Measurements from ENCODE around the gene PDE8A. TPM values are rescaled to one million over a fixed set of nuclear protein-coding genes. Genes with fewer than 3 reads are reported as not detected.

The PDE8A gene
- total RNA-seq, 1 donor from 2014 or later = 28.8 TPM

GRCh38 chr15:85071061-85071460 lies 89.4 kb downstream of the PDE8A start:
- H3K4me1 Mint-ChIP-seq (ENCODE audit: low read depth) = no peaks in the 10 kb centered on the region
- peaks cover 8% of the 10 kb centered on the region for H3K36me3 Mint-ChIP-seq (ENCODE audit: insufficient read depth)
- no peaks in the 10 kb centered on the region for H3K27me3 Mint-ChIP-seq
- no peak for DNase-seq (ENCODE audit: low spot score, unreplicated experiment)
- H3K4me3 Mint-ChIP-seq (ENCODE audit: low read depth) = no peak overlapping the region
- TF ChIP-seq, protein P1, sequence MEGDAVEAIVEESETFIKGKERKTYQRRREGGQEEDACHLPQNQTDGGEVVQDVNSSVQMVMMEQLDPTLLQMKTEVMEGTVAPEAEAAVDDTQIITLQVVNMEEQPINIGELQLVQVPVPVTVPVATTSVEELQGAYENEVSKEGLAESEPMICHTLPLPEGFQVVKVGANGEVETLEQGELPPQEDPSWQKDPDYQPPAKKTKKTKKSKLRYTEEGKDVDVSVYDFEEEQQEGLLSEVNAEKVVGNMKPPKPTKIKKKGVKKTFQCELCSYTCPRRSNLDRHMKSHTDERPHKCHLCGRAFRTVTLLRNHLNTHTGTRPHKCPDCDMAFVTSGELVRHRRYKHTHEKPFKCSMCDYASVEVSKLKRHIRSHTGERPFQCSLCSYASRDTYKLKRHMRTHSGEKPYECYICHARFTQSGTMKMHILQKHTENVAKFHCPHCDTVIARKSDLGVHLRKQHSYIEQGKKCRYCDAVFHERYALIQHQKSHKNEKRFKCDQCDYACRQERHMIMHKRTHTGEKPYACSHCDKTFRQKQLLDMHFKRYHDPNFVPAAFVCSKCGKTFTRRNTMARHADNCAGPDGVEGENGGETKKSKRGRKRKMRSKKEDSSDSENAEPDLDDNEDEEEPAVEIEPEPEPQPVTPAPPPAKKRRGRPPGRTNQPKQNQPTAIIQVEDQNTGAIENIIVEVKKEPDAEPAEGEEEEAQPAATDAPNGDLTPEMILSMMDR (IDR thresholded peaks at IDR 0.05; ENCODE audit: unreplicated experiment) = no peak
- H3K9me3 Mint-ChIP-seq (ENCODE audit: low read depth) = no peaks in the 10 kb centered on the region
- no peak overlapping the region for H3K27ac Mint-ChIP-seq

DNA sequence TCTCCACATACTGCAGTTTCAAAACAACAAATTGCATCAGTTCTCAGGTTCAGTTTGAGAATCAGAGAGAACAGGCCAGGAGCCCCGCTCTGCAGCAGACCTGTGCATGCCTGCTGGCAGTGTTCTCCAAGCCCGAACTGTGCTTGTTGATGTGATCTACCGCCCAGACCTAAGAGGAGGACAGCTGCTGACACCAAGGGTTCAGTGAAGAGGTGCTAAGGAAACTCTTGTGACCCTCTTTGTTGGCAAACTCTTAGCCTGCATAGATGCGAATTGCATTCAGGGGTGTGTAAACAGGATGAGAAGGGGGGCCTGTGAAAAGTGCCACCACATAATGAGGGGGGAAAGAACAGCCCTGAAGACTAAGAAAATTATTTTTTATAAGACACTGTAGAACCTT lies 89.8 kb downstream of the PDE8A start:
- Mint-ChIP-seq H3K9me3 (ENCODE audit: low read depth) (no peaks in the 10 kb centered on the region), H3K4me3 (ENCODE audit: low read depth) (no peak overlapping the region), H3K36me3 (ENCODE audit: insufficient read depth) (peaks cover 8% of the 10 kb centered on the region), H3K27me3 (no peaks in the 10 kb centered on the region), H3K27ac (no peak overlapping the region), H3K4me1 (ENCODE audit: low read depth) (no peaks in the 10 kb centered on the region)
- TF ChIP-seq, protein P1 (IDR thresholded peaks at IDR 0.05; ENCODE audit: unreplicated experiment) = no peak
- no peak for DNase-seq (ENCODE audit: low spot score, unreplicated experiment)

DNA sequence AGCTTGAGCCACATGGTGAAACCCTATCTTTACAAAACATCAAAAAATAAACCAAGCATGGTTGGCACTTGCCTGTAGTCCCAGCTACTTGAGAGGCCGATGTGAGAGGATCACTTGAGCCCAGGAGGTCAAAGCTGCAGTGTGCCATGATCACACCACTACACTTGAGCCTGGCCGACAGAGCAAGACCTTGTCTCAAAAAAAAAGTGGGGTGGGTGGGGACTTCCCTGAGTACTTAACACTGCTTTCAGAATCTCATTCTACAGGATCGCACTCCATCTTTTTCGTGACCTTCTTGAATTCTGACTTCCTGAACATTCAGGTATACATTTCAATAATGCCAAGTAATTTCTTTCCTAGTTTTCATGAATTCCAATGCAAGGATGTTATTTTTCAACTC lies 91.3 kb downstream of the PDE8A start:
- TF ChIP-seq, protein P1 (IDR thresholded peaks at IDR 0.05; ENCODE audit: unreplicated experiment) = no peak
- Mint-ChIP-seq H3K4me1 (ENCODE audit: low read depth) (no peaks in the 10 kb centered on the region), H3K27me3 (no peaks in the 10 kb centered on the region), H3K36me3 (ENCODE audit: insufficient read depth) (peaks cover 9% of the 10 kb centered on the region), H3K27ac (no peak overlapping the region), H3K9me3 (ENCODE audit: low read depth) (no peaks in the 10 kb centered on the region), H3K4me3 (ENCODE audit: low read depth) (no peak overlapping the region)
- no peak for DNase-seq (ENCODE audit: low spot score, unreplicated experiment)

DNA sequence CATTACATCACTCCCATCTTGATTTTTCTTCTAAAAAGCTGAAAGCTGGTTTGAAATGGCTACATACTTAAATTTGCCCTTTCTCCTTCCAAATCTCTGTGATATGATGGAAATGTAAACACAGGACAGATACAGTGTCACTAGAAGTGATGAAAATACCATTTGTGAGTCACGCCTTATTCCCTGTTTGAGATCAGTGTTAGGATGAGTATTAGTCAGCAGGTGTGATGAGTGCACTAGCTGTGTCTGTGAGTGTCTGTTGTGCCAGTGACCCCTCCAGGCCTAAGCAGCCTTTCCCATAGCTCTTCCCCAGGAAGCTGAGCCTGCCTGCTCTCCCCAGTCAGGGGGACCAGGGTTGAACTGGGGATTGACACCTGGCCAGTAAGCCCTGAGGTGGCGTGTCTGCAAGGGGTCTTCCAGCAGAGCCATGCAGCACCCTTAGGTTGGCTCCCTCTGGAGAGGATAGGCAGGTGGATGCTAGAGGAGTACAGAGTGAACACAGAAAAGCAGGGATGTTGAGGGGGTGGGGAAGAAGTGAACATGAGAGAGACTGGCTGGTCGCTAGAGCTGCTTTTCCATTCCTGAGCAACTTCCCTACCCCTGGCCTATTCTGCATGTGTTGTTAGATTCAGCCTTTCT lies 92.0 kb downstream of the PDE8A start:
- H3K4me1 Mint-ChIP-seq (ENCODE audit: low read depth) = no peaks in the 10 kb centered on the region
- DNase-seq (ENCODE audit: low spot score, unreplicated experiment) = no peak
- TF ChIP-seq, protein P1 (IDR thresholded peaks at IDR 0.05; ENCODE audit: unreplicated experiment) = no peak
- H3K27me3 Mint-ChIP-seq = no peaks in the 10 kb centered on the region
- no peaks in the 10 kb centered on the region for H3K9me3 Mint-ChIP-seq (ENCODE audit: low read depth)
- H3K27ac Mint-ChIP-seq = no peak overlapping the region
- no peak overlapping the region for H3K4me3 Mint-ChIP-seq (ENCODE audit: low read depth)
- H3K36me3 Mint-ChIP-seq (ENCODE audit: insufficient read depth) = peaks cover 8% of the 10 kb centered on the region

DNA sequence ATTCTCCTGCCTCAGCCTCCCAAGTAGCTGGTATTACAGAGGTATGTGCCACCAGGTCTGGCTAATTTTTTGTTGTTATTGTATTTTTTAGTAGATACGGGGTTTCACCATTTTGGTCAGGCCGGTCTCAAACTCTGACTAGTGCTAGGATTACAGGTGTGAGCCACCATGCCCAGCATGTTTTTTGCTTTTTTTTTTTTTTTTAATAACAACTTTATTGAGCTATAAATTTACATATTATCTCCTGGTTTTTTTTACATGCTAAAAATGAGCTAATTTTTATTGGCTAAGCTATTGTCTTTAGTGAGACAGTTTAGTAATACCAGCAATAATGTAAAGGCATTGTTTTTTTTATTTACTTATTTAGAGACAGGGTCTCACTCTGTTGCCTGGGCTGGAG lies 105.2 kb downstream of the PDE8A start:
- no peak overlapping the region for H3K27ac Mint-ChIP-seq
- H3K4me3 Mint-ChIP-seq (ENCODE audit: low read depth) = no peak overlapping the region
- no peaks in the 10 kb centered on the region for H3K4me1 Mint-ChIP-seq (ENCODE audit: low read depth)
- TF ChIP-seq, protein P1 (IDR thresholded peaks at IDR 0.05; ENCODE audit: unreplicated experiment) = no peak
- H3K9me3 Mint-ChIP-seq (ENCODE audit: low read depth) = no peaks in the 10 kb centered on the region
- H3K27me3 Mint-ChIP-seq = no peaks in the 10 kb centered on the region
- no peak for DNase-seq (ENCODE audit: low spot score, unreplicated experiment)
- H3K36me3 Mint-ChIP-seq (ENCODE audit: insufficient read depth) = peaks cover 7% of the 10 kb centered on the region

Measured in progenitor cell of endocrine pancreas (in vitro differentiated cells).